GM21528 (cell line): ENCODE results near the gene GSTP1.
"Not testable (repeated sequence)": the region's sequence is repeated elsewhere in the genome, so short reads cannot be mapped to it uniquely, and the experiment has no call there.

Source experiments
- ATAC-seq: cut with Tn5 transposase; IDR thresholded peaks from one replicate; pipeline ENCODE4 v1.9.1; 2021; ENCODE audit warnings: mild to moderate bottlenecking, moderate library complexity; ENCODE audit not compliant: unreplicated experiment, low FRiP score

Gene GSTP1

DNA sequence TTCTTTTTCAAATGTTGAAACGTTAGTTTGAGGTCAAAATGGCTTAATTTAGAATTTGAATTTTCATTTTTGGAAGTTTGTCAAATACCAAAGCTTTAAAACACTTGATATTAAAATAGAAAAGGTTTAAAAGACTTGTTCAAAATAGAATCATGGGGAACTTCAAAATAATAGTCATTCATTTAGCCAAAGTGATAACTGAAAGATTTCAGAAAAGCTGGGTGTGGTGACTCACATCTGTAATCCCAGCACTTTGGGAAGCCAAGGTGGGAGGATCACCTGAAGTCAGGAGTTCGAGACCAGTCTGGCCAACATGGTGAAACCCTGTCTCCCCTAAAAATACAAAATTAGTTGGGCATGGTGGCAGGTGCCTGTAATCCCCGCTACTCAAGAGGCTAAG lies 10.9 kb downstream of the GSTP1 start:
- no peak for ATAC-seq

DNA sequence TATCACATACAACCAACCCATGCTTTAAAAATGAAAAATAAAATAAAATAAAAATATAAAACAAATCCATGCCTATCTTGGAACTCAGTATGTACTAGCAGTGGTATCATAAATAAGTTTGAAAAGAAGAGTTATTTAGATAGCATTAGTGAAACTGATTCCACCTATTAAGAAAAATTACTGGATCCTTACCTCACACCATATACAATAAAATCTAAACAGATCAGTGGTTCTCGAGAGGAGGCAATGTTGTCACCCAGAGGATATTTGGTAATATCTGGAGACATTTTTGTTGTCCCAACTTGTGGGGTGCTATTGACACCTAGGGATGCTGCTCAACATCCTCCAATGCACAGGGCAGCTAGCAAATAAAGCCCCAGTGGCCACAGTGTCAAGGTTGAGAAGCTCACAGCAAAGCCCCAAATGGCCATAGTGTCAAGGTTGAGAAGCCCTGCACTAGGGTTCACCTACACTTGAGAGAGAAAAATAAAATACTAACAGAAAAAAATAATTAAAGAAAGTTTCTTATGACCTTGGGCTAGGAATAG lies 13.2 kb downstream of the GSTP1 start:
- ATAC-seq = no peak

DNA sequence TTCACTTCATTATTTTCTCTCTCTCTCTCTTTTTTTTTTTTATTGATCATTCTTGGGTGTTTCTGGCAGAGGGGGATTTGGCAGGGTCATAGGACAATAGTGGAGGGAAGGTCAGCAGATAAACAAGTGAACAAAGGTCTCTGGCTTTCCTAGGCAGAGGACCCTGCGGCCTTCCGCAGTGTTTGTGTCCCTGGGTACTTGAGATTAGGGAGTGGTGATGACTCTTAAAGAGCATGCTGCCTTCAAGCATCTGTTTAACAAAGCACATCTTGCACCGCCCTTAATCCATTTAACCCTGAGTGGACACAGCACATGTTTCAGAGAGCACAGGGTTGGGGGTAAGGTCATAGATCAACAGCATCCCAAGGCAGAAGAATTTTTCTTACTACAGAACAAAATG lies 13.8 kb downstream of the GSTP1 start:
- not testable (repeated sequence) for ATAC-seq

DNA sequence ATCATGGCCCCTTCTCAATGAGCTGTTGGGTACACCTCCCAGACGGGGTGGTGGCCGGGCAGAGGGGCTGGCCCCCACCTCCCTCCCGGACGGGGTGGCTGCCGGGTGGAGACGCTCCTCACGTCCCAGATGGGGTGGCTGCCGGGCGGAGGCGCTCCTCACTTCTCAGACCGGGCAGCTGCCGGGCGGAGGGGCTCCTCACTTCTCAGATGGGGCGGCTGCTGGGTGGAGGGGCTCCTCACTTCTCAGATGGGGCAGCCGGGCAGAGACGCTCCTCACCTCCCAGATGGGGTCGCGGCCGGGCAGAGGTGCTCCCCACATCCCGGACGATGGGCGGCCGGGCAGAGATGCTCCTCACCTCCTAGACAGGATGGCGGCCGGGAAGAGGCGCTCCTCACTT lies 14.4 kb downstream of the GSTP1 start:
- ATAC-seq = not testable (repeated sequence)

DNA sequence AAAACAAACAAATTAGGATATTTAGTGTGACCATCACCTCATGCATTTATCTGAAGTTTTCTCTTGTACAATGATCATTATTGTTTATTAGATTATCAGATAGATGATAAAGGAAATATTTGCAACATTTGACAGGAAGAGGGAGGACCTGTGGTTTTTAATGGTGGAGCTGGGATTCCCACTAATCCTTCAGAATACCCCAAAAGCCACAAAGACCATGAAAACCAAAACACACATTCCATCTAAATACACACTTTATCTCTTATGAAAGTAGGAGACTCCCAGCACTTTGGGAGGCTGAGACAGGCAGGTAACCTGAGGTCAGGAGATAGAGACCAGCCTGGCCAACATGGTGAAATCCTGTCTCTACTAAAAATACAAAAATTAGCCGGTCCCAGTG lies 15.5 kb downstream of the GSTP1 start:
- no peak for ATAC-seq

DNA sequence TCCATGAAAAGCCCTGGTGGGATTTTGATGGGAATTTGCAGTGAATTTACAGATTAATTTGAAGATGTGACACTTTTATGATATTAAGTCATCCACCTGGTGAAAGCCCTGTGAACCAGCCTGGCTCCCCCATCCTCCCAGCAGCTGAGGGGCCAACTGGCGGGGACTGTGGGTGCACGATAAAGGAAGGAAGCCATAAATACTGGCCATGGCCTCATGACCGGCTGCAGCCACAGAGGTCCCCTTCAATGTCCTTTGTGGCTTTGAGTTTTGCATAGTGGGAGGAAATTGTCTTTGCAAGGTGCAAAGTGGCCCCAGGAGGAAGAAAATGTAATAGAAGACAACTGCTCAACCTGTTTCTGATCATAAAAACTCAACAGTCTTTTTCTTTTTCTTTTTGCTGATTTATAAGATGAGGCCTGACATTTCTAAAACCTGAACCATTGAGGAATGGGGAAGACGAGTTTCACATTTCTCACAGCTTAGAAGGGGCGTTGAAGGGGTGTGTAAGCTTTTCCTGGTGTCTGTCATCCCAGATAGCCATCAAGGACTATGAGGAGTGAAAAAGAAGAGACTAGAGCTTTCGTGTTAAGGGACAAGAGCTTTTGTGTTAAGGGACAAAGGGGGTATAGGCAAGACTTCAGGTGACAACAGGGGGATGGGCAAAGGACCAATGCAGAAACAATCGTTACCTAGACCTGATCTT lies 16.9 kb downstream of the GSTP1 start:
- no peak for ATAC-seq

DNA sequence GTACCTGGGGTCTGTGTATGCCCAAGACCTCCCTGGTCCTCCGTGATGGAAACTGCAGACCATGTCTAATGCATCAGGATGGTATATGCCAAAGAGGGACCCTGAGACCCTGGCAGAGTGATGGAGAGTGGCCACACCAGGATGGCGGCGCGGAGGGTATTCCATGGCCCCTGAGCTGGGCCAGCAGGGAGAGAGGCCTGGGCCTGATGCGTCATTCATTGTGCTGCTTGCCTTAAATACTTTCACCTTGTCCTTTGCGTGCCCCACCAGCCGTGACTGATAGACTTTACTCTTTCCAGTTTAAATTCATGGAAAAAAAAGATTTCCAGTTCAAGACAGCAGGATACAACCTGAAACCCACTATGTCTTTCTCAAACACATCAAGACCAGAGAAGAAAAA lies 17.5 kb downstream of the GSTP1 start:
- ATAC-seq = no peak

DNA sequence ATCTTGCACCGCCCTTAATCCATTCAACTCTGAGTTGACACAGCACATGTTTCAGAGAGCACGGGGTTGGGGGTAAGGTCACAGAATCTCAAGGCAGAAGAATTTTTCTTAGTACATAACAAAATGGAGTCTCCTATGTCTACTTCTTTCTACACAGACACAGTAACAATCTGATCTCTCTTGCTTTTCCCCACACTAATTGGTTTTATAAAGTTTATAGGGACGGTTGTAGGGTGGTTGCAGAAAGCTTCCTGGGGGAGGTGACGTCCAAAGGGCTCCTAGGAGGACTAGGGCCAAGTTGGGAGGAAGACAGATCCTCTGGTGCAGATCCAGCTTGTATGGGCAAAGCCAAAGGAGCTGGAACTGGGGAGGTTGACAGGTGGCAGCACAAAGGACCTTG lies 20.5 kb downstream of the GSTP1 start:
- not testable (repeated sequence) for ATAC-seq

DNA sequence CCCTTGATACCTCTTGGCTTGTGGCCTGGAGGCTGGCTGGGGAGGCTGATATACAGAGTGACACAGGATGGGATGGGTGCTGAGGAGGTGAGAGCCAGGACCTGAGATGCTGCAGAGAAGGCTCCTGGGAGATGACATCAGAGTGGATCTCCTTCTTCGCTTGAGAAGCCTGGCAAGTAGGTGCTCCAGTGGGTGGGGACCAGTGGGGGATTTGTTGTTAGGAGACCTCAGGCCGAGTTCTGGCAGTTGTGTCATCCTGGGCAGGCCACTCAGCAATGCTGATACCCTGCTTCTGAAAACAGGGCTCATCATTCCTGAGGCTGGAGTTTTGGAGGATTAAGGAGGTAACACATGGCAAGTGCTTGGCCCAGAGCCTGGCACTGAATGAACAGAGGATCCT lies 21.2 kb downstream of the GSTP1 start:
- ATAC-seq = no peak

DNA sequence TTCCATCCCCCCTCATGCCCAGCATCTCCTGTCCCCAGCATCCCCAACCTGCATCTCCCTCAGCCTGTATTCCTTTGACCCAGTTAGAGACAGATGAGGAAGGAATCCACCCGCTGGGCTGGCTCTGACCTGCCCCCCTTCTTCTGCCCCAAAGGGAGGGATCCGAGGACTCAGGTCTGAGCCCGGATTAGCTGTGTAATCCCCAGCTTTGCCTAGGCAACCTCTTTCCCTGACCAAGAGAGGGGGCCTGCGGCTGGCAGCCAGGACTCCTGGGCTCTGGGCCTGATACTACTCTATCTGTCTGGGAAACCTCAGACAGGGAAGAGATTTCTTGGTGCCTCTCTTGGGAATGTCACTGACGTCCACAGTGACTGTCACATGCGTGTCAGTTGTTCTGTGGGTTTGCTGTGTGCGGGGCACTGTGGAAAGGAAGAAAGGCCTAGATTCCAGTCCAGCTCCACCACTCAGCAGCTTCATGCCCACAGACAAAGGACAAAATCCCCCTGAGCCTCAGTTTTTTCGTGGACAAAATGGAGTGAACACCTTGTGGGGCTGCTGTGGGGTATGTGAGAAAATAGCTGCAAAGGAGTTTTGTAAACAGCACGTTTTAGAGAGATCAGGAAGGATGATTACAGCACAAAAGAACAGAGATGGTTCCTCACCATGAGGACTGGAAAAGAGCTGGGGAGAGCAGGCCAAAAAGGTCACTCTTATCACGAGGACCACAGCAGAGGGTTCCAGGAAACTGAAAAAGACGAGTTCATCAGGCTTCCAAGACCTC lies 21.8 kb downstream of the GSTP1 start:
- ATAC-seq = no peak

DNA sequence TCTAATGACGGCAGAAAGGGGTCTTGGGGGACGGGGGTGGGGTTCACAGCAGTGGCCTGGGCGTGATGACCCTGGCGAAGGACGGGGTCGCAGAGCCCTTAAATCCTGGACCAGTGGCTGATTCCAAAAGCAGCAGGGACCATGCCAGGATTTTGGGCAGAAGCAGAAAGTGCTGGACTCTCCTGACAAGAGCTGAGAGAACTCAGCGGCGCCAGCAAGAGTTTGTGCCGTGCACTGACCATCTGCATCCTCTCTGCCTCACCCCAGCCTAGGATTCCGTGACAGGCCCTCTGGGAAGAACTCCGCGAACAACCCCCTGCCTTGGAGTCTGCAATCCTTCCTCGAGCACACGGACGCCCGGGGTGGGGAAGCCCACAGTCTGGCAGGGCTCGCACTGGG lies 22.5 kb downstream of the GSTP1 start:
- ATAC-seq = no peak

DNA sequence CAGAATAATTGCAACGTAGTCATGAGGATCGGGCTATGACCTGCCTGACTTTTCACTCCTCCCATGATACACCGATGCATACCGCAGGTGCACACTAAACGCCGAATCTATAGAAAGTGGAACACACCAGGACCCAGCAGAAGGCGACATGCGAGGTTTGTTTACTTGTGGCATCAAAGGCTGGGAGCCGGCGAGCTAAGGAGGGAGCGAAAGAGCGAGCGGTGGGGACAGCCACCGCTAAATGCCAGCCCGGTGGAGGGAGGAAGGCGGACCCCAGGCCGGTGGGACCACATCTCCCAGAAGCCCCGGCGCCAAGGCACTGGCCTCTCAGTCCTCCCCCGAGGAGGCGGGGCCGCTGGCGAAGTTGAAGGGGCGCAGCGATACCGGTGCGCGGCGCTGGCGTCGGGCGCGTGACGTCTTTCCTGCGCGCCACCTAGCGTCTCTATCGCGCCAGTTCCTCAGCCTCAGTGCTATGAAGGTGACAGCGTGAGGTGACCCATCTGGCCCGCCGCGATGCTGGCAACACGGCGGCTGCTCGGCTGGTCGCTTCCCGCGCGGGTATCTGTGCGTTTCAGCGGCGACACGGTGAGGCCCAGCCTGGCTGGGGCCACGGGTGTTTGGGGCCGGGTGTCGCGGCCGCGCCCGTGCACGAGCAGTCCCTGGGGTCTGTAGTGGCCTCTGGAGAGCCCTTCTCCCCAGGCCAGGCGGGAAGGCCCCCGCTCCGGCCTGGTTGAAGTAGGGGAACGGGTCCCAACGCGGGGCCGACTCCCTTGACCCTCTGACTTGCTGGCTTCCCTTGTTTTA lies 23.1 kb downstream of the GSTP1 start, which contains the start of gene NDUFV1:
Gene NDUFV1, plus strand, starts transcription at position 445 of the 804 bp plus-strand sequence. Its CDS starts 69 bp downstream, at position 514.
- peak; percentile 79 for ATAC-seq

DNA sequence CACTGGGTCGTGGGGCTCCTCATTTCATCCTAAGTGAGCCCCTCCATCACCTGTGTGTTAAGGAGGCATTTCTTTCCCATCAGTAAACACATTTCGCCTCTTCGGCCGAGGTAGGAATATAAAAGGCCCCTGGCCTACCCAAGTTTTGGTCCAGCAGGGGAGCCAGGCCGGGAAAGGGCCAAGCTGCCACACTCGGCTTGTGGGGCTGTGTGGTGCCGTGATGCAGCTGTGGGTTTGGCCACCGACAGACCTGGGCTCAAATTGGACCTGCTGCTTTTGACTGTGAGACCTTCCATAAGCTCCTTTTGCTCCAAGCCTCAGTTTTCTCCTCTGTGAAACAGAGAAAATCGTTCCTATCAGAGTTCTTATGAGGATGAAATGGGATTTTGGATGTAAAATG lies 23.9 kb downstream of the GSTP1 start:
- no peak for ATAC-seq

DNA sequence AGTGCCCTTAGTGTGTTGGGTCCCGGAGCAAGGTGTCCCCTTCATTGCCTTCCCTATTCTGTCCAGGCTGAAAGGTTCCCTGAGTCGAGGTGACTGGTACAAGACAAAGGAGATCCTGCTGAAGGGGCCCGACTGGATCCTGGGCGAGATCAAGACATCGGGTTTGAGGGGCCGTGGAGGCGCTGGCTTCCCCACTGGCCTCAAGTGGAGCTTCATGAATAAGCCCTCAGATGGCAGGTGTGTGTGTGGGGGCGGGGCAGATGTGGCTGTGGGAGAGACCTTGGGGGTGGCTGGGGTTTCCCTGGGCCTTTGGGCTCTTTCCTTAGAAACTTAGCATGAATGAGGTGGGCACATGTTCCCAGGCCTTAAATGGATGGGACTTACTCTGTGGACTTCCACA lies 24.9 kb downstream of the GSTP1 start:
- no peak for ATAC-seq

DNA sequence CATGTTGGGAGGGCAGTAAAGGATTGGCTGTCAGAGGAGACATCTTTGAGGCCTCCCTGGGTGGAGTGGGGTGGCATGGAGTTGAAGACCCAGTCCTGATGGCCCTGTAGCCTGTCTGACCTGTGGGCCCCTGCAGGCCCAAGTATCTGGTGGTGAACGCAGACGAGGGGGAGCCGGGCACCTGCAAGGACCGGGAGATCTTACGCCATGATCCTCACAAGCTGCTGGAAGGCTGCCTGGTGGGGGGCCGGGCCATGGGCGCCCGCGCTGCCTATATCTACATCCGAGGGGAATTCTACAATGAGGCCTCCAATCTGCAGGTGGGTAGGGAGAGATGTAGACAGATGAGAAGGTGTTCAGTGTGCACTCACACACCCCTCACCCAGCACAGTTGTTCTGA lies 25.7 kb downstream of the GSTP1 start:
- ATAC-seq = no peak

DNA sequence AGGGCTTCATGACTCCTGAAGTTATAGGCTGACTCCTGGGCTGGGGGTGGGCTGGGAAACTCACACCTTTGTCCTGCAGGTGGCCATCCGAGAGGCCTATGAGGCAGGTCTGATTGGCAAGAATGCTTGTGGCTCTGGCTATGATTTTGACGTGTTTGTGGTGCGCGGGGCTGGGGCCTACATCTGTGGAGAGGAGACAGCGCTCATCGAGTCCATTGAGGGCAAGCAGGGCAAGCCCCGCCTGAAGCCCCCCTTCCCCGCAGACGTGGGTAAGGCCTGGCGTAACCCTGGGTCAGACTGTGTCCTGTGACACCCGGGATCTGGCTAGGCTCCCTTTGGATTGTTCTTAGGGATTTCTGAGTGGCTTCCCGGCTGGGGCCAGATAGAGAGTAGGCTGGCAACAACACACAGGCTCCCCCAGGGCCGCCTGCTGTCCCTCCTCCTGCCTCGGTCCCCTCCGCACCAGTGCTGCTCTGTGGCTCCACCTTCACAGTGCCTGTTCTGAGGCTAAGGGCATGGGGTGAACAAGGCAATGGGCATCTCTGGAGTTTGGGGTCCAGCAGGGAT lies 26.8 kb downstream of the GSTP1 start:
- ATAC-seq = no peak

DNA sequence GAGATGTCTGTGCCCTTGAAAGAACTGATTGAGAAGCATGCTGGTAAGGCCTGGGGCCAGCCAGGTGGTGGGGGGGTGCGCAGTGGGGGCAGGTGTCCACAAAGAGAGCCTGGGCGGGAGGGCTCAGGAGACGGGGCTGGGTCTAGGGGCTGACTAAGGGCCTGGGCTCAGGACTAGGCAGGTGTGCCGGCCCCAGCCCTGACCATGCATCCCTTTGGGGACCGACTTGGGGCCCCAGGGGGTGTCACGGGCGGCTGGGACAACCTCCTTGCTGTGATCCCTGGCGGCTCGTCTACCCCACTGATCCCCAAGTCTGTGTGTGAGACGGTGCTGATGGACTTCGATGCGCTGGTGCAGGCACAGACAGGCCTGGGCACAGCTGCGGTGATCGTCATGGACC lies 27.6 kb downstream of the GSTP1 start:
- ATAC-seq = no peak

DNA sequence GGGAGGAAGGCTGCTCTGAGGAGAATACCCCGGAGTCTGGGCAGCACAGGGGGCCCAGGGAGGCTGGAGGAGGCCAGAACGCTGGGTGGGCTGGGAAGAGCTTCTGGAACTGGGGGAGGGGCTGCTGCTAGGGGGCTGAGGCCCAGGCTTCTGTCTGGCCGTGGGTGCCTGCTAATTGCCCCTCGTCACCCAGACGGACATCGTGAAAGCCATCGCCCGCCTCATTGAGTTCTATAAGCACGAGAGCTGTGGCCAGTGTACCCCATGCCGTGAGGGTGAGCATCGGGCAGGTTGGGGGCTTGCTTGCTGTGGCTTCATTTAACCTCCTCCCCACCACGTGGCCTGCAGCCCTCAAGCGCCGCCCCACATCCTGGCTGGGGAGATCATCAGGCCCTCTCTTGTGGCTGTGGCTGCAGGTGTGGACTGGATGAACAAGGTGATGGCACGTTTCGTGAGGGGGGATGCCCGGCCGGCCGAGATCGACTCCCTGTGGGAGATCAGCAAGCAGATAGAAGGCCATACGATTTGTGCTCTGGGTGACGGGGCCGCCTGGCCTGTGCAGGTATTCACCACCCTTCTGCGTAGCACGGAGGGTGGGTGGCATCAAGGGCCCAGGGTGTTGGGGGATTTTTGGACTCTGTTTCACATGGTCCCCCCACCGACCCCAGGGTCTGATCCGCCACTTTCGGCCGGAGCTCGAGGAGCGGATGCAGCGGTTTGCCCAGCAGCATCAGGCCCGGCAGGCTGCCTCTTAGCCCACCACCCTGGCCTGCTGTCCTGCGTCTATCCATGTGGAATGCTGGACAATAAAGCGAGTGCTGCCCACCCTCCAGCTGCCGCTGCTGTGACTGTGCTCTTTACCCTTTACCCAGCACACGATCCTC lies 28.3 kb downstream of the GSTP1 start:
- ATAC-seq = no peak

DNA sequence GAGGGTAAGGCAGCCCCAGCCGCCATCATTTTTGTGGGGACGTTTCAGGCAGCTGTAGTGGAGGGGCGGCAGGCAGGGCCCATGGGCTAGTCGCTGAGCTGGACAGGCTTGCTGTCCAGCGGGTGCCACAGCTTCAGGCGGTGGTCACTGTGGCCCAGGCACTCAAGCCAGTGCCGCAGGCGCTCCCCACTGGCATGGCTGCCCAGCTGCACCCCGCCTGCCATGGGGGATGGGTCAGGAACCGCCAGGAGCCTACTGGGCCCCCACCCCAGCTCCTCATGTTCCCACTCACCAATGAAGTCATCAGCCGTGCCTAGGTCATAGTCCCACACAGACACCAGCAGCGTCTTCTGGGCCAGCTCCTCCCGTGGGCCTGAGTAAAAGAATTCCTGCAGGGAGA lies 29.1 kb downstream of the GSTP1 start:
- ATAC-seq = no peak
